ENCODE measurements around the gene GPR32.
A peak's percentile ranks its signal among the peaks of the same experiment; 100 is the strongest.
"Not testable (repeated sequence)": the region's sequence is repeated elsewhere in the genome, so short reads cannot be mapped to it uniquely, and the experiment has no call there.

The GPR32 gene

GRCh38 chr19:50770164-50770563 lies at the start of gene GPR32:
TSS of gene GPR32 (plus strand) at chr19:50770464. CDS start at chr19:50770601, 137 bp downstream.
- DNase-seq (ENCODE audit: low read depth) = not testable (repeated sequence)

- no peak for DNase-seq (ENCODE audit: low read depth)
Observed at GRCh38 chr19:50720921-50721381, 49.3 kb upstream of the GPR32 start.

DNA sequence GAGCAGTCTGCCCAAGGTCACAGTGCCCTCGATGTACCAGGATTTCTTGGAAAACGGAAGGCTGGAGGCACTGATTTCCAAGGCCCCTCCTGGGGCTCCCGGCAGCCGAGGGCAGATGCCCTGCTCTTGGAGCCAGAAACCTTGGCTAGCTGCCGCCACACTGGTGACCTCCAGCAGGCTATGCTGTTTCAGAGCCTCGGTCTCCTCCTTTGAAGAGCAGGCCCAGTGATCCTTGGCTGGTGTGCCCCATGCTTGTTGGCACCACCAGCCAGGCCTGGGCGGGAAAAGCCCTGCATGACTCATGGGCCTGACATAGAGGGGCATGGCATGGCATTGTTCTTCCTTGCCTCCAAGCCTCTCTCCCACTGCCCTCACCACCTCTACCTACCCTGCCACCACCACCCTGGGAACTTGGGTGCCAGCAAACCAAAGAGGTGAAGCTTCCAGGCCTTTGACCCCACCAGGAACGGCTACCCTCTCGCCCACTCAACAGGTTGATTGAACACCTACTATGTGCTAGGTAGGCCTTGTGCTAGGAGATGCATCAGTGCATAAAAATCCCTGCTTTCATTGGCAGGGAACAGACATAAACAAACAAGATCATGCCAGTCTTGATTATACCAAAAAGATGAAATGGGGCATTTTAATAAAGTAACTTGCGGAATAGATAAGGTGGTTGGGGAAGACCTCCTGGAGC lies 48.7 kb upstream of the GPR32 start:
- DNase-seq (ENCODE audit: low read depth) = no peak

- DNase-seq (ENCODE audit: low read depth) = no peak
Observed at GRCh38 chr19:50722201-50723013, 47.9 kb upstream of the GPR32 start.

DNA sequence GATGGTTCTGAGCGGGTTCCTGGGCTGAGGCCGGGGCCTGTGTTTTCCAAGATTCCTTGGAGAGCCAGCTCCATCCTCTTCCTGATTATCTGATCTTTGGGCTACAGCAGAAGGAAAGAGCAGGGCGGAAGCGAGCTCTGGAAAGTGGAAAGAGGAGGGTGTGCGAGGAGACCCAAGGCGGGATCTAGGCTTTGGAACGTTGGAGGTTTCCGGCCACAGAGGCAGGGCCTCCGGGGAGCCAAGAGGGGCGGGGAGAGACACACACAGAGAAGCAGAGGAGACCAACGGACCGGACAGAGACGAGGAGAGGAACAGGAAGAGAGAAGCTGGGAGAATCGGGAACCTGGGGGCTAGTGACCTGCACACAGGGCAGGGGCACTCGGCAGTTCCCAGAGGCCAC lies 47.2 kb upstream of the GPR32 start, which contains the start of gene CLEC11A:
TSS of gene CLEC11A (plus strand) at position 296 of the 400 bp plus-strand sequence. CDS start 162 bp downstream, outside the sequence.
- no peak for DNase-seq (ENCODE audit: low read depth)

- no peak for DNase-seq (ENCODE audit: low read depth)
Observed at GRCh38 chr19:50723735-50724521, 46.3 kb upstream of the GPR32 start.

GRCh38 chr19:50724522-50725217 lies 45.6 kb upstream of the GPR32 start:
- DNase-seq (ENCODE audit: low read depth) = peak; percentile 95

GRCh38 chr19:50725218-50725910 lies 44.9 kb upstream of the GPR32 start:
- no peak for DNase-seq (ENCODE audit: low read depth)

DNA sequence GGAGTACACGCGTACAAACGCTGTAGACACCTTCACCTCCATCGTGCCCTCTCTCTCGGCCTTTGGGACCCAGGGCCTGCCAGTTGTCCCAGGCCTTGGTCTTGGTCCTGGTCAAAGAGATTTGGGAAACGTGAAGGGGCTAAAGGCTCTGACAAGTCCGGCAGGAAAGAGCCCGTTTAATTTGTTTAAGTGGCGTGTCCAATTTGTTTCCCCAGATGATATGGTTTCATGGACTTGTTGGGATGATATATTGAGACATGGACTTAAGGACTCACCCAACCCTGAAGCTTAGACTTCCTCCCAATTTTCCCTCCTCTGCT lies 44.4 kb upstream of the GPR32 start:
- DNase-seq (ENCODE audit: low read depth) = no peak

- peak; percentile 85 for DNase-seq (ENCODE audit: low read depth)
Observed at GRCh38 chr19:50728084-50728737, 42.1 kb upstream of the GPR32 start.

- DNase-seq (ENCODE audit: low read depth) = no peak
Observed at GRCh38 chr19:50729894-50730293, 40.4 kb upstream of the GPR32 start.

DNA sequence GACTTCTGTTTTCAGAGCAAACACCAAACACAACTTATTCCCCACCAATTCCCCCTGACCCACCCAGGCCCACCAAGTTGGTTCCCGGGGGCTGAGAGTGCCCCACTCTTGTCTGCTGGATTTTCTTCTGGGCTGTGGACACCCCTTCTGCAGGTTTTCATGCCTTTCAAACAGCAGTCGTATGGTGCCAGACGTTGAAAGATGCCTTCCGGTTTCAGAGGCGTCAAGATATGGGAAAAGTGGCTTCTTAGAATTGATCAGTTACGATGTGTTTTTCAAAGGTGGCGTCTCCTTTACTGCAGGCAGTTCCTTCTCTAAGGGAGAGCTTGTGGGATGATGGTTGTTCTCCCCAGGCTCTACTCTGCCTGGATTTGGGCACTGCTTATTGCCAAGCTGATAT lies 34.4 kb upstream of the GPR32 start:
- no peak for DNase-seq (ENCODE audit: low read depth)

GRCh38 chr19:50736338-50736737 lies 33.9 kb upstream of the GPR32 start:
- DNase-seq (ENCODE audit: low read depth) = no peak

GRCh38 chr19:50739132-50739913 lies 30.9 kb upstream of the GPR32 start:
- no peak for DNase-seq (ENCODE audit: low read depth)

DNA sequence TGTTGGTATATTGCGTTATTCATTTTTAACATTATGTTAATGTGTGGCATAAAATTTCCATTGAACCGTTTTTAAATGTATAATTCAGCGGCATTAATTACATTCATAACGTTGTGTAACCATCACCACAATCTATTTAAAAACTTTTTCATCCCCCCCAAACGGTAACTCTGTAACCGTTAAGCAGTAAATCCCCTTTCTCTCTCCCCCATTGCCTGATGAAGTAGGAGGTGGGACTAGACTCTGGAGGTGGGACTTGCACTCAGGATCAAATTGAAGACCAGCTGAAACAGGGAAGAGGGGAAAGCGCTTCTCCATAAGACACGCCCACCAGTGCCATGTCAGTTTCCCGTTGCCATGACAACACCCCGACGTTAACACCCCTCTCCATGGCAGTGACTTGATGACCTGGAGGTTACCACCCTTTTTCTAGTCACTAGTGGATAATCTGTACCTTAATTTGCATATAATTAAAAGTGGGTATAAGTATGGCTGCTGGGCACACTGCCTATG lies 30.3 kb upstream of the GPR32 start:
- no peak for DNase-seq (ENCODE audit: low read depth)

- DNase-seq (ENCODE audit: low read depth) = no peak
Observed at GRCh38 chr19:50741179-50741933, 28.9 kb upstream of the GPR32 start.

DNA sequence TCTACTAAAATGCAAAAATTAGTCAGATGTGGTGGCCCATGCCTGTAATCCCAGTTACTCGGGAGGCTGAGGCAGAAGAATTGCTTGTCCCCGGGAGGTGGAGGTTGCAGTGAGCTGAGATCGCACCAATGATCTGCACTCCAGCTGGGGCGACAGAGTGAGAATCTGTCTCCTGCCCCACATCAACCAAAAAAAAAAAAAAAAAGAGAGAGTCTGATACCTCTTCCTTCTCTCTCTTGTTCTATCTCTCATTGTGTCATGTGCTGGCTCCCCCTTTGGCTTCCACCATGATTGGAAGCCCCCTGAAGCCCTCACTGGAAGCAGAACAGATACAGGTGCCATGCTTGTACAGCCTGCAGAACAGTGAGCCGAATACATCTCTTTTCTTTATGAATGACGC lies 26.7 kb upstream of the GPR32 start:
- DNase-seq (ENCODE audit: low read depth) = no peak

GRCh38 chr19:50745221-50745620 lies 25.0 kb upstream of the GPR32 start:
- no peak for DNase-seq (ENCODE audit: low read depth)

GRCh38 chr19:50747141-50747540 lies 23.1 kb upstream of the GPR32 start:
- DNase-seq (ENCODE audit: low read depth) = not testable (repeated sequence)
